ENCODE measurements around the gene PACSIN1. TPM values are rescaled to one million over a fixed set of nuclear protein-coding genes. Genes with fewer than 3 reads are reported as not detected.

Gene PACSIN1
- polyA plus RNA-seq, 1 donor from 2014 or later = 3.1 TPM

DNA sequence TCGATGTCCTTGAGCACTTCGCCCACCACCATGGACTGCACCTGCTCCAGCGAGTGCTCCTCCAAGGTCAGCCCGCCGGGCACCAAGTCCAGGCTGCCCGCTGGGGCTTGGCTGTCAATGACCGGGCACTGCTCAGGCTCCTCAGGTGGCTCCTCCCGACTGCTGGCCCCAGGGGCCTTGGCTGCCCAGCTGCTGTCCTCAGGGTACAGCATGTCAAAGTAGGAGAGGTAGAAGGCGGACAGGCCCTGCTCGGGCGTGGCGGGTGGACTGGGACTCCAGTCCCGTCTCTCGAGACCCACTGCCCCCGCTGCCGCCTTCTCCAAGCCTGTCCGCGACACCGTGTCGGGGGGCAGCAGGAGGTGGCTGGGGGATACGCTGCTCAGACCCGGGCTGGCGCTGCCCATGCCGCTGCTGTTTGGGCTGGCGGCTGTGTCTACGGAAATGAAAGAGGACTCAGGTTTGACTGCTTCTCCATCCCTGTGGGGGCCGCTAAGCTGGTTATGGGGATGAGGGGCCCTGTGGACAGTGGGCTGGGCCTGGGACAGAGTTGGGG, 78.3 kb downstream of the PACSIN1 start:
- Histone ChIP-seq H3F3A (ENCODE audit: insufficient read depth, low read length, poor library complexity, severe bottlenecking) (no peaks in the 10 kb centered on the region), H2AFZ (ENCODE audit: low read depth, low read length) (no peak overlapping the region), H3K79me2 (replicated peaks; ENCODE audit: insufficient read depth, low read length) (no peaks in the 10 kb centered on the region), H4K20me1 (ENCODE audit: insufficient read depth) (no peaks in the 10 kb centered on the region), H3K36me3 (ENCODE audit: insufficient read depth, low read length) (no peaks in the 10 kb centered on the region), H3K27me3 (ENCODE audit: insufficient read depth, low read depth, low read length) (no peaks in the 10 kb centered on the region), H3K9ac (ENCODE audit: low read length) (no peak overlapping the region), H3K4me2 (ENCODE audit: low read length) (no peak overlapping the region), H3K9me3 (ENCODE audit: low read length) (no peaks in the 10 kb centered on the region), H3K4me3 (ENCODE audit: low read length) (no peak overlapping the region), H3K9me2 (ENCODE audit: insufficient read depth, low read length) (no peaks in the 10 kb centered on the region), H3K27ac (ENCODE audit: low read length) (no peak overlapping the region)
- TF ChIP-seq RAD21 (conservative IDR thresholded peaks at IDR 0.05) (no peak), SMC3 (conservative IDR thresholded peaks at IDR 0.05; ENCODE audit: poor library complexity) (no peak), EP300 (conservative IDR thresholded peaks at IDR 0.05; ENCODE audit: poor library complexity, severe bottlenecking) (no peak), MXI1 (conservative IDR thresholded peaks at IDR 0.05; ENCODE audit: poor library complexity, severe bottlenecking) (no peak), EZH2 (IDR thresholded peaks at IDR 0.05; ENCODE audit: borderline replicate concordance, insufficient read depth, low read length, poor library complexity, severe bottlenecking) (no peak), TAF1 (IDR thresholded peaks at IDR 0.05; ENCODE audit: low read depth) (no peak), POLR2AphosphoS5 (IDR thresholded peaks at IDR 0.05) (no peak)
- TF ChIP-seq, protein P1, sequence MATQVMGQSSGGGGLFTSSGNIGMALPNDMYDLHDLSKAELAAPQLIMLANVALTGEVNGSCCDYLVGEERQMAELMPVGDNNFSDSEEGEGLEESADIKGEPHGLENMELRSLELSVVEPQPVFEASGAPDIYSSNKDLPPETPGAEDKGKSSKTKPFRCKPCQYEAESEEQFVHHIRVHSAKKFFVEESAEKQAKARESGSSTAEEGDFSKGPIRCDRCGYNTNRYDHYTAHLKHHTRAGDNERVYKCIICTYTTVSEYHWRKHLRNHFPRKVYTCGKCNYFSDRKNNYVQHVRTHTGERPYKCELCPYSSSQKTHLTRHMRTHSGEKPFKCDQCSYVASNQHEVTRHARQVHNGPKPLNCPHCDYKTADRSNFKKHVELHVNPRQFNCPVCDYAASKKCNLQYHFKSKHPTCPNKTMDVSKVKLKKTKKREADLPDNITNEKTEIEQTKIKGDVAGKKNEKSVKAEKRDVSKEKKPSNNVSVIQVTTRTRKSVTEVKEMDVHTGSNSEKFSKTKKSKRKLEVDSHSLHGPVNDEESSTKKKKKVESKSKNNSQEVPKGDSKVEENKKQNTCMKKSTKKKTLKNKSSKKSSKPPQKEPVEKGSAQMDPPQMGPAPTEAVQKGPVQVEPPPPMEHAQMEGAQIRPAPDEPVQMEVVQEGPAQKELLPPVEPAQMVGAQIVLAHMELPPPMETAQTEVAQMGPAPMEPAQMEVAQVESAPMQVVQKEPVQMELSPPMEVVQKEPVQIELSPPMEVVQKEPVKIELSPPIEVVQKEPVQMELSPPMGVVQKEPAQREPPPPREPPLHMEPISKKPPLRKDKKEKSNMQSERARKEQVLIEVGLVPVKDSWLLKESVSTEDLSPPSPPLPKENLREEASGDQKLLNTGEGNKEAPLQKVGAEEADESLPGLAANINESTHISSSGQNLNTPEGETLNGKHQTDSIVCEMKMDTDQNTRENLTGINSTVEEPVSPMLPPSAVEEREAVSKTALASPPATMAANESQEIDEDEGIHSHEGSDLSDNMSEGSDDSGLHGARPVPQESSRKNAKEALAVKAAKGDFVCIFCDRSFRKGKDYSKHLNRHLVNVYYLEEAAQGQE (IDR thresholded peaks at IDR 0.05; ENCODE audit: borderline replicate concordance) = no peak
- TF ChIP-seq, protein P2, sequence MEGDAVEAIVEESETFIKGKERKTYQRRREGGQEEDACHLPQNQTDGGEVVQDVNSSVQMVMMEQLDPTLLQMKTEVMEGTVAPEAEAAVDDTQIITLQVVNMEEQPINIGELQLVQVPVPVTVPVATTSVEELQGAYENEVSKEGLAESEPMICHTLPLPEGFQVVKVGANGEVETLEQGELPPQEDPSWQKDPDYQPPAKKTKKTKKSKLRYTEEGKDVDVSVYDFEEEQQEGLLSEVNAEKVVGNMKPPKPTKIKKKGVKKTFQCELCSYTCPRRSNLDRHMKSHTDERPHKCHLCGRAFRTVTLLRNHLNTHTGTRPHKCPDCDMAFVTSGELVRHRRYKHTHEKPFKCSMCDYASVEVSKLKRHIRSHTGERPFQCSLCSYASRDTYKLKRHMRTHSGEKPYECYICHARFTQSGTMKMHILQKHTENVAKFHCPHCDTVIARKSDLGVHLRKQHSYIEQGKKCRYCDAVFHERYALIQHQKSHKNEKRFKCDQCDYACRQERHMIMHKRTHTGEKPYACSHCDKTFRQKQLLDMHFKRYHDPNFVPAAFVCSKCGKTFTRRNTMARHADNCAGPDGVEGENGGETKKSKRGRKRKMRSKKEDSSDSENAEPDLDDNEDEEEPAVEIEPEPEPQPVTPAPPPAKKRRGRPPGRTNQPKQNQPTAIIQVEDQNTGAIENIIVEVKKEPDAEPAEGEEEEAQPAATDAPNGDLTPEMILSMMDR (IDR thresholded peaks at IDR 0.05; ENCODE audit: poor library complexity, severe bottlenecking) = no peak

DNA sequence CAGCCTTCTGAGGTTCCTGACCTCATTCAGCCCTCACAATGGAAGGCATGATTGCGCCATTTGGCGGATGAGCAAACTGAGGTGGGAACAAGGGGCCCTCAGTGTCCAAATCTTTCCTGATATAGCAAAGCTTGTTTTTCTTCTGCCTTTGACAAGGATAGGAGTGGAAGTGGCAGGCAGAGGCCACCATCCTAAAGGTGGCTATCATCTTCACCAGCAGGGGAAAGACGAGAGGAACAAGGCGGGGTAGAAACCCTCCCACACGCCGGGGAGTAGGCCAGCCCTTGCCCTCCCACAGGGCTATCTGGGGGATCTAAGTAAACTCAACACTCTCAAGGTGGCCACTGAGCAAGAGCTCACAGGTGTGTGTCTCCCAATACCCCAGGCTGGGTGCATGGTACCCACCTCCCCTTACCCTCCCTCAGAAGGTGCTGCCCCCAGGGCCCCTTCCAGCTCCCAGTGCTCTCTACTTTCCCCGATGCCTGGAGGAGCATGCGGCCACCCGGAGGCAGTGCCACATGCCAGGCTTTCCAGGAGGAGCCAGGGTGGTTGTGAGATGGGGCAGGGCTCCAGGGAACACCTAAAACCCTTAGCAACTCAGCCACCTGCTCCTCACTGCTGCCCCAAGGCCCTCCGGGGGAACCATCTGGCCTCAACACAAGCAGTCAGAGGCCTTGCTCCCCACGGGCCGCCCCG, 79.0 kb downstream of the PACSIN1 start:
- Histone ChIP-seq H2AFZ (ENCODE audit: low read depth, low read length) (no peak overlapping the region), H4K20me1 (ENCODE audit: insufficient read depth) (no peaks in the 10 kb centered on the region), H3K4me2 (ENCODE audit: low read length) (no peak overlapping the region), H3K9me2 (ENCODE audit: insufficient read depth, low read length) (no peaks in the 10 kb centered on the region), H3F3A (ENCODE audit: insufficient read depth, low read length, poor library complexity, severe bottlenecking) (no peaks in the 10 kb centered on the region), H3K27ac (ENCODE audit: low read length) (no peak overlapping the region), H3K27me3 (ENCODE audit: insufficient read depth, low read depth, low read length) (no peaks in the 10 kb centered on the region), H3K36me3 (ENCODE audit: insufficient read depth, low read length) (no peaks in the 10 kb centered on the region), H3K4me3 (ENCODE audit: low read length) (no peak overlapping the region), H3K79me2 (replicated peaks; ENCODE audit: insufficient read depth, low read length) (no peaks in the 10 kb centered on the region), H3K9me3 (ENCODE audit: low read length) (no peaks in the 10 kb centered on the region), H3K9ac (ENCODE audit: low read length) (no peak overlapping the region)
- TF ChIP-seq, protein P1 (IDR thresholded peaks at IDR 0.05; ENCODE audit: borderline replicate concordance) = no peak
- TF ChIP-seq SMC3 (conservative IDR thresholded peaks at IDR 0.05; ENCODE audit: poor library complexity) (no peak), EZH2 (IDR thresholded peaks at IDR 0.05; ENCODE audit: borderline replicate concordance, insufficient read depth, low read length, poor library complexity, severe bottlenecking) (no peak), MXI1 (conservative IDR thresholded peaks at IDR 0.05; ENCODE audit: poor library complexity, severe bottlenecking) (no peak), POLR2AphosphoS5 (IDR thresholded peaks at IDR 0.05) (no peak), RAD21 (conservative IDR thresholded peaks at IDR 0.05) (no peak), EP300 (conservative IDR thresholded peaks at IDR 0.05; ENCODE audit: poor library complexity, severe bottlenecking) (no peak), TAF1 (IDR thresholded peaks at IDR 0.05; ENCODE audit: low read depth) (no peak)
